ENCODE data around the gene TPM3. TPM values are rescaled to one million over a fixed set of nuclear protein-coding genes. Genes with fewer than 3 reads are reported as not detected.

The TPM3 gene
- total and polyA plus RNA-seq, 2 donors (not counting 1 experiment from before 2014, with no cell fraction given), result 186 to 300 TPM

DNA sequence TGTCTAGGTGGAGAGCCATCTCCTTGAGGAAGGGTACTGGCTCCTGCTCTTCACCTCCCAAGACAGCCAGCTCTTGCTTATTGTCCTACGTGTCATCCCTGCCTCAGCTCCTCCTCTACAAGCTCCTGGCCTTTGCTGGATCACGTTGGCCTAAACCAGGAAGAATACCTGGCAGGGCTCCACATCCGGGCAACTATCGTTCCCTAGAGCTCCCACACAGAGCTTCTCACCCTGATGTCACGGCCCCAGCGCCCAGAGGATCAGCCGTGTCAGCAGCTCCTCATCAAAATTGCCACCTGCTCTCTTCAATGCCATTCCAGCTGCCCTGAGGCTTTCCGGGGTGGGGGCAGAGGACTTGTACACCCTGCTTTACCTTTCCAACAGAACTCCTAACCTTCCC, 1.9 kb upstream of the TPM3 start:
- Histone ChIP-seq H3K79me2 (ENCODE audit: control insufficient read depth, insufficient read depth, low read length) (no peaks in the 10 kb centered on the region), H2AFZ (ENCODE audit: insufficient read depth, low read depth, low read length, poor library complexity, severe bottlenecking) (no peak overlapping the region), H4K20me1 (ENCODE audit: control insufficient read depth, insufficient read depth, low read length, poor library complexity, severe bottlenecking) (no peaks in the 10 kb centered on the region), H3K9me3 (ENCODE audit: control extremely low read depth in 1 of 3, control insufficient read depth in 2 of 3, insufficient read depth in 1 of 3, low read length in 2 of 3) (no peaks in the 10 kb centered on the region), H3K4me3 (ENCODE audit: control extremely low read depth in 1 of 5, extremely low read depth in 1 of 5, insufficient read depth in 1 of 5, low read depth in 2 of 5, low read length in 4 of 5) (no peak overlapping the region), H3K4me1 (ENCODE audit: control insufficient read depth in 2 of 2, insufficient read depth in 2 of 2, low read length in 2 of 2) (peaks cover 0 to 9% of the 10 kb centered on the region in 2 donors), H3K9ac (ENCODE audit: low read length) (no peak overlapping the region), H3K36me3 (replicated peaks in 1 of 2; ENCODE audit: control extremely low read depth in 1 of 2, control insufficient read depth in 1 of 2, extremely low read depth in 1 of 2, insufficient read depth in 2 of 2, low read length in 1 of 2) (no peaks in the 10 kb centered on the region), H3K4me2 (replicated peaks; ENCODE audit: low read depth, low read length, poor library complexity, severe bottlenecking) (no peak overlapping the region), H3K27me3 (replicated peaks in 1 of 4; ENCODE audit: control extremely low read depth in 1 of 4, control insufficient read depth in 3 of 4, insufficient read depth in 4 of 4, low read length in 3 of 4) (peaks cover 0 to 18% (median 7%) of the 10 kb centered on the region in 4 experiments), H3K27ac (ENCODE audit: low read length in 2 of 2) (no peak overlapping the region)
- Mint-ChIP-seq H3K27ac (no peak overlapping the region), H3K4me1 (no peaks in the 10 kb centered on the region), H3K4me3 (no peak overlapping the region), H3K9me3 (ENCODE audit: insufficient read depth) (no peaks in the 10 kb centered on the region), H3K27me3 (peaks cover 31% of the 10 kb centered on the region)
- intact Hi-C loops (cut with micrococcal nuclease), result no loop called here
- CTCF ChIA-PET, result interaction anchor here (1.0 kb wide), 2 partner anchors 27 to 78 kb away, joined by 3 read pairs; no protein-coding TSS in a partner anchor
- ATAC-seq (ENCODE audit: low read depth) (no peak), DNase-seq (no peak)
- 81% methylated on average over 8 of the region's 8 CpGs for WGBS (ENCODE audit: insufficient coverage)
- TF ChIP-seq, protein P1, sequence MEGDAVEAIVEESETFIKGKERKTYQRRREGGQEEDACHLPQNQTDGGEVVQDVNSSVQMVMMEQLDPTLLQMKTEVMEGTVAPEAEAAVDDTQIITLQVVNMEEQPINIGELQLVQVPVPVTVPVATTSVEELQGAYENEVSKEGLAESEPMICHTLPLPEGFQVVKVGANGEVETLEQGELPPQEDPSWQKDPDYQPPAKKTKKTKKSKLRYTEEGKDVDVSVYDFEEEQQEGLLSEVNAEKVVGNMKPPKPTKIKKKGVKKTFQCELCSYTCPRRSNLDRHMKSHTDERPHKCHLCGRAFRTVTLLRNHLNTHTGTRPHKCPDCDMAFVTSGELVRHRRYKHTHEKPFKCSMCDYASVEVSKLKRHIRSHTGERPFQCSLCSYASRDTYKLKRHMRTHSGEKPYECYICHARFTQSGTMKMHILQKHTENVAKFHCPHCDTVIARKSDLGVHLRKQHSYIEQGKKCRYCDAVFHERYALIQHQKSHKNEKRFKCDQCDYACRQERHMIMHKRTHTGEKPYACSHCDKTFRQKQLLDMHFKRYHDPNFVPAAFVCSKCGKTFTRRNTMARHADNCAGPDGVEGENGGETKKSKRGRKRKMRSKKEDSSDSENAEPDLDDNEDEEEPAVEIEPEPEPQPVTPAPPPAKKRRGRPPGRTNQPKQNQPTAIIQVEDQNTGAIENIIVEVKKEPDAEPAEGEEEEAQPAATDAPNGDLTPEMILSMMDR (IDR thresholded peaks at IDR 0.05), result no peak
- TF ChIP-seq EZH2 (IDR thresholded peaks at IDR 0.05; ENCODE audit: borderline replicate concordance, insufficient read depth, low read depth, low read length, poor library complexity, severe bottlenecking), result no peak
- POLR2A ChIA-PET, result interaction anchor here (0.6 kb wide), 1 partner anchor 172 kb away, joined by 5 read pairs; no protein-coding TSS in a partner anchor

DNA sequence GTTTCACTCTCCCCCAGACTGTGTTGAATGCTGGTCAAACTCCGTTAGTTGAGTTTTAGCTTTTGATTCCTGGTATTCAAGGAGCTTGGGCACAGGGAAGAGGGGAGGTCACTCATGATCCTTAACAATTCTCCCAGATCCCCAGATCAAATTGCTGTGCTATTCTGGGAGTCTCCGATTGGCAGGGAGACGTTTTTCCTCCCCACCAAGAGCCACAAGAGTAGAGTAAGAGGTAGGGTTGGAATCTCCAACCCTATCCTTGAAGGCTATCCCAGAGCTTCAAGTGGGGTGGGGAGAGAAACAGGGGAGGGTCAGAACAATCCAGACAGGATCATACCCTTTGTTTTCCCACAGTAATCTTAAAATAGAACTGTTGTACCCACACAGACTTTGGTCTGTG, 576 bp upstream of the TPM3 start:
- ATAC-seq (ENCODE audit: low read depth) (no peak), DNase-seq (no peak)
- Histone ChIP-seq H3K9me3 (ENCODE audit: control extremely low read depth in 1 of 3, control insufficient read depth in 2 of 3, insufficient read depth in 1 of 3, low read length in 2 of 3) (no peaks in the 10 kb centered on the region), H3K9ac (ENCODE audit: low read length) (no peak overlapping the region), H3K27me3 (replicated peaks in 1 of 4; ENCODE audit: control extremely low read depth in 1 of 4, control insufficient read depth in 3 of 4, insufficient read depth in 4 of 4, low read length in 3 of 4) (peaks cover 0 to 18% (median 7%) of the 10 kb centered on the region in 4 experiments), H3K4me2 (replicated peaks; ENCODE audit: low read depth, low read length, poor library complexity, severe bottlenecking) (no peak overlapping the region), H3K27ac (ENCODE audit: low read length in 2 of 2) (no peak overlapping the region), H3K4me3 (ENCODE audit: control extremely low read depth in 1 of 5, extremely low read depth in 1 of 5, insufficient read depth in 1 of 5, low read depth in 2 of 5, low read length in 4 of 5) (no peak overlapping the region), H2AFZ (ENCODE audit: insufficient read depth, low read depth, low read length, poor library complexity, severe bottlenecking) (no peak overlapping the region), H3K4me1 (ENCODE audit: control insufficient read depth in 2 of 2, insufficient read depth in 2 of 2, low read length in 2 of 2) (peaks cover 0 to 9% of the 10 kb centered on the region in 2 donors), H3K79me2 (ENCODE audit: control insufficient read depth, insufficient read depth, low read length) (no peaks in the 10 kb centered on the region), H4K20me1 (ENCODE audit: control insufficient read depth, insufficient read depth, low read length, poor library complexity, severe bottlenecking) (no peaks in the 10 kb centered on the region), H3K36me3 (replicated peaks in 1 of 2; ENCODE audit: control extremely low read depth in 1 of 2, control insufficient read depth in 1 of 2, extremely low read depth in 1 of 2, insufficient read depth in 2 of 2, low read length in 1 of 2) (no peaks in the 10 kb centered on the region)
- Mint-ChIP-seq H3K4me3 (no peak overlapping the region), H3K4me1 (no peaks in the 10 kb centered on the region), H3K9me3 (ENCODE audit: insufficient read depth) (no peaks in the 10 kb centered on the region), H3K27me3 (peaks cover 35% of the 10 kb centered on the region), H3K27ac (no peak overlapping the region)
- CTCF ChIA-PET, result interaction anchor here (0.8 kb wide), 2 partner anchors 22 to 35 kb away, joined by 3 read pairs; no protein-coding TSS in a partner anchor
- intact Hi-C loops (cut with micrococcal nuclease), result no loop called here
- no peak for TF ChIP-seq EZH2 (IDR thresholded peaks at IDR 0.05; ENCODE audit: borderline replicate concordance, insufficient read depth, low read depth, low read length, poor library complexity, severe bottlenecking)
- TF ChIP-seq, protein P1 (IDR thresholded peaks at IDR 0.05), result no peak
- WGBS (ENCODE audit: insufficient coverage), result no CpG with 5 or more reads among the region's 3 CpGs
- POLR2A ChIA-PET, result no interaction called here
